HFFc6 (cell line): ENCODE data around the gene PAXX. TPM values are rescaled to one million over a fixed set of nuclear protein-coding genes. Genes with fewer than 3 reads are reported as not detected.

Experiments used
- DNase-seq: peaks from one replicate; pipeline ENCODE4 v3.0.0-alpha.2; 2018
- H3K27ac Mint-ChIP-seq: 2 replicates; pipeline ENCODE4 v1.8.0; 2020; ENCODE audit warnings: mild to moderate bottlenecking, mixed read lengths
- H3K27me3 Mint-ChIP-seq: 2 replicates; pipeline ENCODE4 v1.8.0; 2021; ENCODE audit warnings: mild to moderate bottlenecking, moderate library complexity, mixed read lengths; ENCODE audit not compliant: insufficient read depth
- H3K36me3 Mint-ChIP-seq: 2 replicates; pipeline ENCODE4 v1.8.0; 2021; ENCODE audit warnings: low read depth, mixed read lengths
- H3K4me1 Mint-ChIP-seq: 2 replicates; pipeline ENCODE4 v1.8.0; 2020; ENCODE audit warnings: low read depth, mixed read lengths
- H3K4me3 Mint-ChIP-seq: 2 replicates; pipeline ENCODE4 v1.8.0; 2020; ENCODE audit warnings: mild to moderate bottlenecking, moderate library complexity, mixed read lengths
- H3K9me3 Mint-ChIP-seq: 2 replicates; pipeline ENCODE4 v1.8.0; 2020; ENCODE audit warnings: mild to moderate bottlenecking, mixed read lengths
- CTCF ChIP-seq: fragments of 200-600 bp; sonication (generic); IDR thresholded peaks from 2 replicates; pipeline ENCODE4 v1.5.0; 2021; ENCODE audit warnings: antibody characterized with exemption, mild to moderate bottlenecking
- total RNA-seq, 6 experiments: library from RNA; stranded (reverse); fragmentation: NEBNext Ultra II Directional; extraction: Animal tissue kit (Norgen Biotek cat#: 25700); gene quantifications; 2 replicates in 1 of 6; 3 replicates in 5 of 6; pipeline ENCODE4 v1.2.3, GENCODE V29; 2021

PAXX gene
- total RNA-seq, 6 experiments from 2014 or later = 26.0 to 42.6 (median 29.0) TPM

GRCh38 chr9:137007816-137008270 lies 15.6 kb downstream of the PAXX start:
- peaks cover 9% of the 10 kb centered on the region; the same call in 1 of the 2 replicates for H3K36me3 Mint-ChIP-seq
- no peak for TF ChIP-seq CTCF
- no peaks in the 10 kb centered on the region; the same call in 1 of the 2 replicates for H3K9me3 Mint-ChIP-seq
- no peaks in the 10 kb centered on the region for H3K27me3 Mint-ChIP-seq
- no peak overlapping the region for H3K27ac Mint-ChIP-seq
- no peaks in the 10 kb centered on the region for H3K4me1 Mint-ChIP-seq
- H3K4me3 Mint-ChIP-seq = no peak overlapping the region
- no peak for DNase-seq

- Mint-ChIP-seq H3K27me3 (no peaks in the 10 kb centered on the region), H3K4me3 (no peak overlapping the region)
Measured at GRCh38 chr9:137008312-137008711, 16.1 kb downstream of the PAXX start.

GRCh38 chr9:137009217-137009616 lies 17.0 kb downstream of the PAXX start:
- no peaks in the 10 kb centered on the region; the same call in 1 of the 2 replicates for H3K9me3 Mint-ChIP-seq
- no peak overlapping the region for H3K4me3 Mint-ChIP-seq
- DNase-seq = no peak
- H3K4me1 Mint-ChIP-seq = no peaks in the 10 kb centered on the region
- no peaks in the 10 kb centered on the region for H3K27me3 Mint-ChIP-seq
- H3K36me3 Mint-ChIP-seq = peaks cover 9% of the 10 kb centered on the region; the same call in 1 of the 2 replicates
- H3K27ac Mint-ChIP-seq = no peak overlapping the region
- no peak for TF ChIP-seq CTCF

More at GRCh38 chr9:137008312-137008711, 16.1 kb downstream of the PAXX start:
- no peaks in the 10 kb centered on the region for H3K4me1 Mint-ChIP-seq
- no peak for DNase-seq
- H3K36me3 Mint-ChIP-seq = peaks cover 9% of the 10 kb centered on the region; the same call in 1 of the 2 replicates
- no peak overlapping the region for H3K27ac Mint-ChIP-seq
- H3K9me3 Mint-ChIP-seq = no peaks in the 10 kb centered on the region; the same call in 1 of the 2 replicates
- no peak for TF ChIP-seq CTCF

- Mint-ChIP-seq H3K9me3 (no peaks in the 10 kb centered on the region), H3K4me1 (no peaks in the 10 kb centered on the region), H3K27ac (no peak overlapping the region), H3K27me3 (no peaks in the 10 kb centered on the region), H3K4me3 (no peak overlapping the region), H3K36me3 (peaks cover 9% of the 10 kb centered on the region; the same call in 1 of the 2 replicates)
- no peak for DNase-seq
- no peak for TF ChIP-seq CTCF
Measured at GRCh38 chr9:137009938-137010732, 17.9 kb downstream of the PAXX start.

- no peak overlapping the region for H3K4me3 Mint-ChIP-seq
- H3K27ac Mint-ChIP-seq = no peak overlapping the region
- H3K36me3 Mint-ChIP-seq = peaks cover 9% of the 10 kb centered on the region; the same call in 1 of the 2 replicates
- H3K27me3 Mint-ChIP-seq = no peaks in the 10 kb centered on the region
- H3K9me3 Mint-ChIP-seq = no peaks in the 10 kb centered on the region
- no peak for TF ChIP-seq CTCF
- H3K4me1 Mint-ChIP-seq = no peaks in the 10 kb centered on the region
- no peak for DNase-seq
Measured at GRCh38 chr9:137011156-137011555, 18.9 kb downstream of the PAXX start.
